ENCODE results near the gene KRT38. TPM values are rescaled to one million over a fixed set of nuclear protein-coding genes. Genes with fewer than 3 reads are reported as not detected.

KRT38 gene
- total RNA-seq, 1 experiment from 2014 or later: not detected

DNA sequence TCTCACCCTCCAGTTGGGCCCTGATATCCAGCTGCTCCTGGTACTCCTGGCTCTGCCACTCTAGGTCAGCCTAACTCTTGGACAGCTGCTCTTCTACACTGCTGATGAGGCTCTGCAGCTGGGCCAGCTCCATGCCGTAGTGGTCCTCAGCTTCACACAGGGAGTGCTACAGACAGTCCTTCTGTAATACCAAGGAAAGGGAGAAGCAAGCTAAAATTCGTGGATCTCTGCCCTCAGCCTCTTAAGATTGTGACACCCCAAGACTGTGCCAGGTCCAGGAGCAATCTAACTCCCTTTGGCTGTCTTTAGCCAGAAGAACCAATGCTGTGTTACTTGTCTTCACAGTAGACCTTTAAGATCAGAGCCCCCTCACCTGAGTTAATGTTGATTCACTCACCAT, 7.7 kb upstream of the KRT38 start:
- CTCF ChIA-PET: interaction anchor here (1.6 kb wide), 1 partner anchor 109 kb away, joined by 3 read pairs; no protein-coding TSS in a partner anchor
- no peak overlapping the region for H3K27ac Mint-ChIP-seq (ENCODE audit: unreplicated experiment)

GRCh38 chr17:41446806-41447205, 6.0 kb upstream of the KRT38 start:
- H3K4me1 Mint-ChIP-seq (ENCODE audit: low read depth, unreplicated experiment): no peaks in the 10 kb centered on the region

More for the DNA sequence above, 7.7 kb upstream of the KRT38 start:
- DNase-seq: no peak
- peaks cover 16% of the 10 kb centered on the region for H3K9me3 Mint-ChIP-seq (ENCODE audit: low read depth, unreplicated experiment)
- no peak overlapping the region for H3K4me3 Mint-ChIP-seq (ENCODE audit: low read depth, unreplicated experiment)
- H3K36me3 Mint-ChIP-seq (ENCODE audit: insufficient read depth, unreplicated experiment): no peaks in the 10 kb centered on the region
- no TSS peak for BruUV-seq (replicated peaks)
- intact Hi-C loops (cut with micrococcal nuclease; ENCODE audit: unreplicated experiment): no loop called here
- TF ChIP-seq, protein P1, sequence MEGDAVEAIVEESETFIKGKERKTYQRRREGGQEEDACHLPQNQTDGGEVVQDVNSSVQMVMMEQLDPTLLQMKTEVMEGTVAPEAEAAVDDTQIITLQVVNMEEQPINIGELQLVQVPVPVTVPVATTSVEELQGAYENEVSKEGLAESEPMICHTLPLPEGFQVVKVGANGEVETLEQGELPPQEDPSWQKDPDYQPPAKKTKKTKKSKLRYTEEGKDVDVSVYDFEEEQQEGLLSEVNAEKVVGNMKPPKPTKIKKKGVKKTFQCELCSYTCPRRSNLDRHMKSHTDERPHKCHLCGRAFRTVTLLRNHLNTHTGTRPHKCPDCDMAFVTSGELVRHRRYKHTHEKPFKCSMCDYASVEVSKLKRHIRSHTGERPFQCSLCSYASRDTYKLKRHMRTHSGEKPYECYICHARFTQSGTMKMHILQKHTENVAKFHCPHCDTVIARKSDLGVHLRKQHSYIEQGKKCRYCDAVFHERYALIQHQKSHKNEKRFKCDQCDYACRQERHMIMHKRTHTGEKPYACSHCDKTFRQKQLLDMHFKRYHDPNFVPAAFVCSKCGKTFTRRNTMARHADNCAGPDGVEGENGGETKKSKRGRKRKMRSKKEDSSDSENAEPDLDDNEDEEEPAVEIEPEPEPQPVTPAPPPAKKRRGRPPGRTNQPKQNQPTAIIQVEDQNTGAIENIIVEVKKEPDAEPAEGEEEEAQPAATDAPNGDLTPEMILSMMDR (IDR thresholded peaks at IDR 0.05; ENCODE audit: unreplicated experiment): no peak
- no peaks in the 10 kb centered on the region for H3K4me1 Mint-ChIP-seq (ENCODE audit: low read depth, unreplicated experiment)
- H3K27me3 Mint-ChIP-seq (ENCODE audit: unreplicated experiment): peaks cover 10% of the 10 kb centered on the region

GRCh38 chr17:41444640-41445039, 3.9 kb upstream of the KRT38 start:
- BruUV-seq (replicated peaks): no TSS peak
- Mint-ChIP-seq H3K4me1 (ENCODE audit: low read depth, unreplicated experiment) (peaks cover under 1% of the 10 kb centered on the region), H3K27ac (ENCODE audit: unreplicated experiment) (no peak overlapping the region), H3K36me3 (ENCODE audit: insufficient read depth, unreplicated experiment) (no peaks in the 10 kb centered on the region), H3K4me3 (ENCODE audit: low read depth, unreplicated experiment) (no peak overlapping the region), H3K9me3 (ENCODE audit: low read depth, unreplicated experiment) (no peaks in the 10 kb centered on the region), H3K27me3 (ENCODE audit: unreplicated experiment) (peaks cover 22% of the 10 kb centered on the region)
- CTCF ChIA-PET: no interaction called here
- intact Hi-C loops (cut with micrococcal nuclease; ENCODE audit: unreplicated experiment): no loop called here
- no peak for DNase-seq
- TF ChIP-seq, protein P1 (IDR thresholded peaks at IDR 0.05; ENCODE audit: unreplicated experiment): no peak

More at GRCh38 chr17:41446806-41447205, 6.0 kb upstream of the KRT38 start:
- no peak for DNase-seq
- Mint-ChIP-seq H3K9me3 (ENCODE audit: low read depth, unreplicated experiment) (peaks cover 13% of the 10 kb centered on the region), H3K27me3 (ENCODE audit: unreplicated experiment) (peaks cover 22% of the 10 kb centered on the region), H3K4me3 (ENCODE audit: low read depth, unreplicated experiment) (no peak overlapping the region), H3K36me3 (ENCODE audit: insufficient read depth, unreplicated experiment) (no peaks in the 10 kb centered on the region), H3K27ac (ENCODE audit: unreplicated experiment) (no peak overlapping the region)
- CTCF ChIA-PET: interaction anchor here (1.1 to 1.6 kb wide), 2 partner anchors 29 to 102 kb away, joined by 3 to 7 read pairs; no protein-coding TSS in a partner anchor
- TF ChIP-seq, protein P1 (IDR thresholded peaks at IDR 0.05; ENCODE audit: unreplicated experiment): no peak
- intact Hi-C loops (cut with micrococcal nuclease; ENCODE audit: unreplicated experiment): no loop called here
- no TSS peak for BruUV-seq (replicated peaks)

GRCh38 chr17:41444186-41444585, 3.4 kb upstream of the KRT38 start:
- Mint-ChIP-seq H3K27me3 (ENCODE audit: unreplicated experiment) (peaks cover 22% of the 10 kb centered on the region), H3K4me3 (ENCODE audit: low read depth, unreplicated experiment) (no peak overlapping the region), H3K27ac (ENCODE audit: unreplicated experiment) (no peak overlapping the region), H3K9me3 (ENCODE audit: low read depth, unreplicated experiment) (no peaks in the 10 kb centered on the region), H3K36me3 (ENCODE audit: insufficient read depth, unreplicated experiment) (no peaks in the 10 kb centered on the region), H3K4me1 (ENCODE audit: low read depth, unreplicated experiment) (peaks cover 6% of the 10 kb centered on the region)
- CTCF ChIA-PET: no interaction called here
- TF ChIP-seq, protein P1 (IDR thresholded peaks at IDR 0.05; ENCODE audit: unreplicated experiment): no peak
- no TSS peak for BruUV-seq (replicated peaks)
- intact Hi-C loops (cut with micrococcal nuclease; ENCODE audit: unreplicated experiment): no loop called here
- DNase-seq: no peak
